OCI-LY7 (cell line): ENCODE results near the gene DGKD. TPM values are rescaled to one million over a fixed set of nuclear protein-coding genes. Genes with fewer than 3 reads are reported as not detected.

Source experiments
- BruUV-seq: library from RNA; stranded (reverse); fragments of 400-500 nt; replicated peaks from 2 replicates; lab custom pipeline; 2021; lab: Mats Ljungman, UMichigan
- CTCF ChIA-PET: fragments of 300-600 bp; sonication (Branson Sonifier 250); formaldehyde crosslinking; loops from one replicate; lab custom pipeline; 2022; ENCODE audit warnings: antibody characterized with exemption; ENCODE audit not compliant: unreplicated experiment; lab: Charles Lee
- POLR2A ChIA-PET: fragments of 300-600 bp; sonication (Branson Sonifier 250); formaldehyde crosslinking; loops from one replicate; lab custom pipeline; 2022; ENCODE audit warnings: antibody characterized with exemption; lab: Charles Lee
- DNase-seq: peaks from one replicate; pipeline ENCODE4 v3.0.0-alpha.2; 2015; ENCODE audit warnings: low spot score
- H2AFZ ChIP-seq: fragments of 200-600 bp; sonication (generic), shearing (Covaris generic); 2 replicates; pipeline ENCODE4 v1.6.1; 2014; ENCODE audit warnings: mild to moderate bottlenecking, antibody characterized with exemption, low read length, moderate library complexity
- H3K27ac ChIP-seq: fragments of 200-600 bp; sonication (generic); 2 replicates; pipeline ENCODE4 v1.5.1; 2014; ENCODE audit warnings: mixed run types, low read depth, mild to moderate bottlenecking, moderate library complexity, low read length, inconsistent platforms; ENCODE audit not compliant: poor library complexity, severe bottlenecking
- H3K36me3 ChIP-seq: fragments of 200-600 bp; sonication (generic); 2 replicates; pipeline ENCODE4 v1.6.1; 2014; ENCODE audit warnings: mild to moderate bottlenecking, antibody characterized with exemption, low read length, moderate library complexity, mixed read lengths; ENCODE audit not compliant: insufficient read depth
- H3K4me1 ChIP-seq: fragments of 200-600 bp; sonication (generic); 2 replicates; pipeline ENCODE4 v1.5.1; 2014; ENCODE audit warnings: mild to moderate bottlenecking, low read length; ENCODE audit not compliant: insufficient read depth, poor library complexity, severe bottlenecking
- H3K4me2 ChIP-seq: fragments of 200-600 bp; sonication (generic); 2 replicates; pipeline ENCODE4 v1.6.1; 2014; ENCODE audit warnings: mild to moderate bottlenecking, low read length
- H3K4me3 ChIP-seq: fragments of 200-600 bp; sonication (generic); 2 replicates; pipeline ENCODE4 v1.5.1; 2014; ENCODE audit warnings: mild to moderate bottlenecking, low read depth, low read length; ENCODE audit not compliant: poor library complexity, severe bottlenecking
- H3K79me2 ChIP-seq: fragments of 200-600 bp; sonication (generic); 2 replicates; pipeline ENCODE4 v1.6.1; 2016; ENCODE audit warnings: low read depth, mild to moderate bottlenecking, low read length, moderate library complexity, mixed read lengths; ENCODE audit not compliant: insufficient read depth
- H3K9me2 ChIP-seq: fragments of 200-600 bp; sonication (generic); 2 replicates; pipeline ENCODE4 v1.6.1; 2016; ENCODE audit warnings: mild to moderate bottlenecking, low read length, mixed read lengths; ENCODE audit not compliant: insufficient read depth
- H3K9me3 ChIP-seq: fragments of 200-600 bp; sonication (generic); 2 replicates; pipeline ENCODE4 v1.6.1; 2014; ENCODE audit warnings: mild to moderate bottlenecking, mixed run types, low read length, mixed read lengths
- H4K20me1 ChIP-seq: fragments of 200-600 bp; sonication (generic); 2 replicates; pipeline ENCODE4 v1.6.1; 2014; ENCODE audit warnings: mild to moderate bottlenecking, antibody characterized with exemption, low read length, moderate library complexity, mixed read lengths; ENCODE audit not compliant: insufficient read depth
- CTCF ChIP-seq: fragments of 200-600 bp; sonication (generic); conservative IDR thresholded peaks from 2 replicates; pipeline ENCODE4 v1.5.1; 2014; ENCODE audit warnings: mild to moderate bottlenecking, antibody characterized with exemption, low read length, moderate library complexity, mixed read lengths
- EZH2phosphoT487 ChIP-seq: fragments of 200-600 bp; sonication (generic); IDR thresholded peaks from 2 replicates; pipeline ENCODE4 v1.6.1; 2018; ENCODE audit warnings: low read depth, borderline replicate concordance, mild to moderate bottlenecking, mixed run types, antibody characterized with exemption, low read length, moderate library complexity, mixed read lengths
- intact Hi-C: fragments of 100-400 bp; cut with micrococcal nuclease; formaldehyde crosslinking; loops from one replicate; pipeline ENCODE4 v1.10.0; 2022; ENCODE audit not compliant: unreplicated experiment
- total RNA-seq, 2 experiments: library from RNA; depleted of rRNA in 1 of 2; stranded (reverse); fragments of >200 nt in 1 of 2; shearing (Covaris generic) in 1 of 2; gene quantifications; 2 replicates each; pipeline ENCODE4 v1.2.3, GENCODE V29; 2014 to 2022

DGKD gene
- total RNA-seq, 2 experiments from 2014 or later, result 62.9 to 271 TPM

- BruUV-seq, result no TSS peak
- Histone ChIP-seq H3K4me3 (peak overlapping the region; percentile 42), H3K9me3 (no peaks in the 10 kb centered on the region), H3K79me2 (peaks cover 64% of the 10 kb centered on the region), H3K4me1 (peaks cover 86% of the 10 kb centered on the region), H2AFZ (peak overlapping the region; percentile 38; the same call in 1 of the 2 replicates), H3K4me2 (peak overlapping the region; percentile 78), H3K9me2 (no peaks in the 10 kb centered on the region), H3K27ac (peak overlapping the region; percentile 87), H4K20me1 (no peaks in the 10 kb centered on the region), H3K36me3 (peaks cover 48% of the 10 kb centered on the region)
- ChIA-PET CTCF (interaction anchor here (0.6 kb wide), 1 partner anchor 61 kb away, joined by 3 read pairs; no protein-coding TSS in a partner anchor), POLR2A (interaction anchor here (0.6 to 4.9 kb wide), 4 partner anchors 9 to 136 kb away, joined by 3 to 38 read pairs (median 8); no protein-coding TSS in a partner anchor)
- intact Hi-C loops, result no loop called here
- no peak for TF ChIP-seq CTCF
- TF ChIP-seq EZH2phosphoT487, result no peak
- DNase-seq, result peak; percentile 58
These were observed 21.4 kb downstream of the DGKD start for GRCh38 chr2:233375490-233376314.

GRCh38 chr2:233379034-233379433 lies 24.7 kb downstream of the DGKD start:
- H3K79me2 ChIP-seq, result peaks cover 66% of the 10 kb centered on the region
- POLR2A ChIA-PET, result interaction anchor here (0.6 to 4.9 kb wide), 9 partner anchors 8 to 112 kb away, joined by 3 to 38 read pairs (median 4); partner anchors contain the start of gene DGKD
- H3K9me2 ChIP-seq, result no peaks in the 10 kb centered on the region
- intact Hi-C loops, result no loop called here
- no peaks in the 10 kb centered on the region for H3K9me3 ChIP-seq
- H3K36me3 ChIP-seq, result peaks cover 19% of the 10 kb centered on the region
- CTCF ChIA-PET, result interaction anchor here (1.1 kb wide), 1 partner anchor 30 kb away, joined by 3 read pairs; no protein-coding TSS in a partner anchor
- DNase-seq, result no peak
- TF ChIP-seq CTCF (no peak), EZH2phosphoT487 (no peak)
- peaks cover 86% of the 10 kb centered on the region for H3K4me1 ChIP-seq
- no peak overlapping the region for H2AFZ ChIP-seq
- no peak overlapping the region for H3K4me3 ChIP-seq
- no TSS peak for BruUV-seq
- peak overlapping the region; percentile 46 for H3K4me2 ChIP-seq
- H3K27ac ChIP-seq, result peak overlapping the region; percentile 52
- no peaks in the 10 kb centered on the region; the same call in 1 of the 2 replicates for H4K20me1 ChIP-seq
